PC-9 (cell line): ENCODE measurements around the gene ATXN7. TPM values are rescaled to one million over a fixed set of nuclear protein-coding genes. Genes with fewer than 3 reads are reported as not detected.

Experiments
- BruUV-seq: library from RNA; stranded (reverse); fragments of 400-500 nt; replicated peaks from 2 replicates; lab custom pipeline; 2021; lab: Mats Ljungman, UMichigan
- CTCF ChIA-PET: fragments of 300-600 bp; sonication (Branson Sonifier 250); formaldehyde crosslinking; loops from one replicate; lab custom pipeline; 2022; ENCODE audit warnings: antibody characterized with exemption; lab: Charles Lee
- POLR2A ChIA-PET: fragments of 300-600 bp; sonication (Branson Sonifier 250); formaldehyde crosslinking; loops from one replicate; lab custom pipeline; 2022; ENCODE audit warnings: antibody characterized with exemption; ENCODE audit not compliant: unreplicated experiment; lab: Charles Lee
- DNase-seq, 2 experiments: peaks; one replicate each; pipeline versions ENCODE4 v3.0.0 to v3.0.0-alpha.2; 2015 to 2022; ENCODE audit warnings: mixed read lengths in 1 of 2
- H2AFZ ChIP-seq: fragments of 200-600 bp; sonication (generic); 2 replicates; pipeline ENCODE4 v1.8.1; 2017; ENCODE audit warnings: antibody characterized with exemption
- H3F3A ChIP-seq: fragments of 200-600 bp; sonication (generic); 2 replicates; pipeline ENCODE4 v1.8.1; 2017; ENCODE audit warnings: antibody characterized with exemption, mild to moderate bottlenecking, low read depth; ENCODE audit not compliant: insufficient read depth
- H3K27ac ChIP-seq: fragments of 200-600 bp; sonication (generic); 2 replicates; pipeline ENCODE4 v1.6.1; 2016; ENCODE audit warnings: mixed run types
- H3K27me3 ChIP-seq: fragments of 200-600 bp; sonication (generic); 2 replicates; pipeline ENCODE4 v1.6.1; 2016; ENCODE audit warnings: low read depth, mixed run types; ENCODE audit not compliant: insufficient read depth
- H3K36me3 ChIP-seq: fragments of 200-600 bp; sonication (generic); 2 replicates; pipeline ENCODE4 v1.6.1; 2016; ENCODE audit warnings: low read depth, mixed run types
- H3K4me1 ChIP-seq: fragments of 200-600 bp; sonication (generic); replicated peaks from 2 replicates; pipeline ENCODE4 v1.6.1; 2016; ENCODE audit warnings: mixed run types; ENCODE audit not compliant: insufficient read depth
- H3K4me2 ChIP-seq: fragments of 200-600 bp; sonication (generic); 2 replicates; pipeline ENCODE4 v1.6.1; 2017; ENCODE audit warnings: mixed run types
- H3K4me3 ChIP-seq: fragments of 200-600 bp; sonication (generic); 2 replicates; pipeline ENCODE4 v1.6.1; 2016; ENCODE audit warnings: mixed run types
- H3K79me2 ChIP-seq: fragments of 200-600 bp; sonication (generic); 2 replicates; pipeline ENCODE4 v1.6.1; 2017; ENCODE audit warnings: low read depth, mixed run types
- H3K9me2 ChIP-seq: fragments of 200-600 bp; sonication (generic); 2 replicates; pipeline ENCODE4 v1.8.1; 2017; ENCODE audit warnings: mild to moderate bottlenecking; ENCODE audit not compliant: insufficient read depth
- H3K9me3 ChIP-seq: fragments of 200-600 bp; sonication (generic); 2 replicates; pipeline ENCODE4 v1.8.1; 2016; ENCODE audit warnings: low read depth; ENCODE audit not compliant: insufficient read depth
- H4K20me1 ChIP-seq: fragments of 200-600 bp; sonication (generic); 2 replicates; pipeline ENCODE4 v1.8.1; 2017; ENCODE audit not compliant: insufficient read depth
- CTCF ChIP-seq: fragments of 200-600 bp; sonication (generic); conservative IDR thresholded peaks from 2 replicates; pipeline ENCODE4 v1.6.1; 2017; ENCODE audit warnings: mixed run types, antibody characterized with exemption, mild to moderate bottlenecking, moderate library complexity
- EZH2 ChIP-seq: fragments of 200-600 bp; sonication (generic); IDR thresholded peaks from 2 replicates; pipeline ENCODE4 v1.8.0; 2017; ENCODE audit warnings: antibody characterized with exemption, low read depth
- intact Hi-C: fragments of 100-400 bp; cut with micrococcal nuclease; formaldehyde crosslinking; loops from one replicate; pipeline ENCODE4 v1.10.0; 2022; ENCODE audit not compliant: unreplicated experiment
- total RNA-seq: library from RNA; stranded (reverse); gene quantifications from 2 replicates; pipeline ENCODE4 v1.2.3, GENCODE V29; 2021

Gene ATXN7
- total RNA-seq, 1 experiment from 2014 or later, result 27.7 TPM

GRCh38 chr3:63824309-63824708 lies 39.4 kb upstream of the ATXN7 start:
- Histone ChIP-seq H3K27ac (no peak overlapping the region), H3K4me2 (no peak overlapping the region)

GRCh38 chr3:63830526-63830925 lies 33.1 kb upstream of the ATXN7 start:
- Histone ChIP-seq H3K4me1 (no peaks in the 10 kb centered on the region), H2AFZ (no peak overlapping the region), H4K20me1 (no peaks in the 10 kb centered on the region), H3K36me3 (no peaks in the 10 kb centered on the region), H3K4me2 (no peak overlapping the region), H3K4me3 (no peak overlapping the region), H3F3A (no peaks in the 10 kb centered on the region), H3K27me3 (no peaks in the 10 kb centered on the region), H3K27ac (no peak overlapping the region), H3K79me2 (no peaks in the 10 kb centered on the region), H3K9me2 (no peaks in the 10 kb centered on the region), H3K9me3 (no peaks in the 10 kb centered on the region)
- ChIA-PET POLR2A (no interaction called here), CTCF (no interaction called here)
- BruUV-seq, result no TSS peak
- DNase-seq, result no peak
- intact Hi-C loops, result no loop called here
- TF ChIP-seq CTCF (no peak), EZH2 (no peak)

More at GRCh38 chr3:63824309-63824708, 39.4 kb upstream of the ATXN7 start:
- no peaks in the 10 kb centered on the region for H4K20me1 ChIP-seq
- H3K36me3 ChIP-seq, result no peaks in the 10 kb centered on the region
- H3K79me2 ChIP-seq, result no peaks in the 10 kb centered on the region
- H3K9me3 ChIP-seq, result no peaks in the 10 kb centered on the region
- no peaks in the 10 kb centered on the region for H3K9me2 ChIP-seq
- no peak overlapping the region for H3K4me3 ChIP-seq
- H3K4me1 ChIP-seq, result no peaks in the 10 kb centered on the region
- no peak for DNase-seq
- TF ChIP-seq CTCF, result no peak
- no peak for TF ChIP-seq EZH2
- no peaks in the 10 kb centered on the region for H3F3A ChIP-seq
- ChIA-PET CTCF (no interaction called here), POLR2A (no interaction called here)
- BruUV-seq, result no TSS peak
- no peak overlapping the region for H2AFZ ChIP-seq
- intact Hi-C loops, result no loop called here
- no peaks in the 10 kb centered on the region for H3K27me3 ChIP-seq

- Histone ChIP-seq H3K9me2 (no peaks in the 10 kb centered on the region), H3K4me3 (no peak overlapping the region), H4K20me1 (no peaks in the 10 kb centered on the region), H3K36me3 (no peaks in the 10 kb centered on the region), H3F3A (no peaks in the 10 kb centered on the region), H3K27me3 (no peaks in the 10 kb centered on the region), H3K79me2 (no peaks in the 10 kb centered on the region), H3K27ac (no peak overlapping the region), H3K4me1 (no peaks in the 10 kb centered on the region), H3K4me2 (no peak overlapping the region), H2AFZ (no peak overlapping the region), H3K9me3 (no peaks in the 10 kb centered on the region)
- BruUV-seq, result no TSS peak
- intact Hi-C loops, result no loop called here
- CTCF ChIA-PET, result interaction anchor here (0.6 kb wide), 1 partner anchor 180 kb away, joined by 3 read pairs; the partner anchor contains the start of gene SNTN
- DNase-seq, result no peak
- no peak for TF ChIP-seq EZH2
- no peak for TF ChIP-seq CTCF
- POLR2A ChIA-PET, result interaction anchor here (0.7 kb wide), 1 partner anchor 29 kb away, joined by 15 read pairs; no protein-coding TSS in a partner anchor
These were observed 31.3 kb upstream of the ATXN7 start for GRCh38 chr3:63832395-63832794.
